Fibroblast of lung (primary cell): ENCODE results near the gene POGZ.

Source experiments
- EZH2 ChIP-seq: IDR thresholded peaks from 2 replicates; pipeline ENCODE4 v1.5.1; 2012; ENCODE audit warnings: low read length, control low read depth, mild to moderate bottlenecking; ENCODE audit errors: missing control alignments
- TF ChIP-seq, protein P1 (sequence below), 2 donors: IDR thresholded peaks in 1 of 2; conservative IDR thresholded peaks in 1 of 2; 1 replicate in 1 of 2; 2 replicates in 1 of 2; pipeline ENCODE4 v1.5.1; 2011 to 2012; ENCODE audit warnings: low read length in 2 of 2, control low read depth in 1 of 2, inconsistent platforms in 1 of 2, low read depth in 1 of 2, mild to moderate bottlenecking in 1 of 2

DNA sequence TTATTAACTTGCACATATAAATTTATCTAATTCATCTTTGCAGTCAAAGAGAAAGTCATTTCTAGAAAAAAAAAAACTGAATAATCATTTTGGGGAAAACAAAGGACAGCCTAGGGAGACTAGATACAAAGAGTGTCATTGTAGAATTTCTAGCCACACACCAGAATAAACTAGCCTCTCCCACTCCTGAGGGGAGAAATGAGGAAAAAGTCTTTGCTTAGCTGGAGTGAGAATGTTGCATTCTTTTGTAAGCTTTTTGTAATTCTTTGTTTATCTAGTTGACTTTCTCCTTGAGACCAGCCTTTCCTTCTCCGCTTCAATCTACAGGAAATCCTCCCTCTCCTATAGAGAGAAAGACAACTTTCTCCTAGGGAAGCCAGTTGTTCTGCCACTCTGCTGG lies 36.0 kb upstream of the POGZ start:
- TF ChIP-seq, protein P1, sequence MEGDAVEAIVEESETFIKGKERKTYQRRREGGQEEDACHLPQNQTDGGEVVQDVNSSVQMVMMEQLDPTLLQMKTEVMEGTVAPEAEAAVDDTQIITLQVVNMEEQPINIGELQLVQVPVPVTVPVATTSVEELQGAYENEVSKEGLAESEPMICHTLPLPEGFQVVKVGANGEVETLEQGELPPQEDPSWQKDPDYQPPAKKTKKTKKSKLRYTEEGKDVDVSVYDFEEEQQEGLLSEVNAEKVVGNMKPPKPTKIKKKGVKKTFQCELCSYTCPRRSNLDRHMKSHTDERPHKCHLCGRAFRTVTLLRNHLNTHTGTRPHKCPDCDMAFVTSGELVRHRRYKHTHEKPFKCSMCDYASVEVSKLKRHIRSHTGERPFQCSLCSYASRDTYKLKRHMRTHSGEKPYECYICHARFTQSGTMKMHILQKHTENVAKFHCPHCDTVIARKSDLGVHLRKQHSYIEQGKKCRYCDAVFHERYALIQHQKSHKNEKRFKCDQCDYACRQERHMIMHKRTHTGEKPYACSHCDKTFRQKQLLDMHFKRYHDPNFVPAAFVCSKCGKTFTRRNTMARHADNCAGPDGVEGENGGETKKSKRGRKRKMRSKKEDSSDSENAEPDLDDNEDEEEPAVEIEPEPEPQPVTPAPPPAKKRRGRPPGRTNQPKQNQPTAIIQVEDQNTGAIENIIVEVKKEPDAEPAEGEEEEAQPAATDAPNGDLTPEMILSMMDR (conservative IDR thresholded peaks at IDR 0.05 in 1 of 2, IDR thresholded peaks at IDR 0.05 in 1 of 2; ENCODE audit: low read depth in 1 of 2, low read length in 2 of 2): no peak
- no peak for TF ChIP-seq EZH2
